GM21717 (cell line): Measurements from ENCODE around the gene TXN.
"Not testable (repeated sequence)": the region's sequence is repeated elsewhere in the genome, so short reads cannot be mapped to it uniquely, and the experiment has no call there.

Source experiments
- ATAC-seq: cut with Tn5 transposase; IDR thresholded peaks from one replicate; pipeline ENCODE4 v1.9.1; 2021; ENCODE audit warnings: mild to moderate bottlenecking, moderate library complexity; ENCODE audit not compliant: unreplicated experiment

The TXN gene

GRCh38 chr9:110214090-110214489 is 42.2 kb downstream of the TXN start:
- ATAC-seq, result no peak

GRCh38 chr9:110213413-110214044 is 42.8 kb downstream of the TXN start:
- ATAC-seq, result no peak

GRCh38 chr9:110208031-110208430 is 48.3 kb downstream of the TXN start, which contains the start of gene C9orf152:
Gene C9orf152 (minus strand): TSS chr9:110208159. CDS start chr9:110207579, 580 bp downstream.
- ATAC-seq, result no peak

GRCh38 chr9:110207071-110207641 is 49.2 kb downstream of the TXN start:
- ATAC-seq, result no peak

- no peak for ATAC-seq
Measured at GRCh38 chr9:110206389-110206788, 49.9 kb downstream of the TXN start.

GRCh38 chr9:110205612-110206011 is 50.7 kb downstream of the TXN start:
- ATAC-seq, result not testable (repeated sequence)

GRCh38 chr9:110202232-110202631 is 54.1 kb downstream of the TXN start:
- ATAC-seq, result no peak

GRCh38 chr9:110199643-110200042 is 56.7 kb downstream of the TXN start:
- no peak for ATAC-seq

GRCh38 chr9:110198357-110198756 is 58.0 kb downstream of the TXN start:
- no peak for ATAC-seq

GRCh38 chr9:110197330-110198187 is 58.7 kb downstream of the TXN start:
- no peak for ATAC-seq

GRCh38 chr9:110196084-110196499 is 60.2 kb downstream of the TXN start:
- not testable (repeated sequence) for ATAC-seq
